Endothelial cell (in vitro differentiated cells): ENCODE results near the gene SMARCA1. TPM values are rescaled to one million over a fixed set of nuclear protein-coding genes. Genes with fewer than 3 reads are reported as not detected.
A peak's percentile ranks its signal among the peaks of the same experiment; 100 is the strongest.

Experiments
- DNase-seq: peaks from one replicate; pipeline ENCODE4 v3.0.0; 2021; ENCODE audit warnings: low spot score
- H3K27ac Mint-ChIP-seq: one replicate; pipeline ENCODE4 v1.8.0; 2021; ENCODE audit warnings: mixed read lengths, inconsistent platforms; ENCODE audit not compliant: unreplicated experiment
- H3K27me3 Mint-ChIP-seq: one replicate; pipeline ENCODE4 v1.8.0; 2021; ENCODE audit warnings: mild to moderate bottlenecking, moderate library complexity, mixed read lengths, inconsistent platforms; ENCODE audit not compliant: unreplicated experiment
- H3K36me3 Mint-ChIP-seq: one replicate; pipeline ENCODE4 v1.8.0; 2021; ENCODE audit warnings: mild to moderate bottlenecking, low read depth, mixed read lengths, inconsistent platforms; ENCODE audit not compliant: unreplicated experiment
- H3K4me1 Mint-ChIP-seq: one replicate; pipeline ENCODE4 v1.8.0; 2021; ENCODE audit warnings: mild to moderate bottlenecking, mixed read lengths, inconsistent platforms; ENCODE audit not compliant: unreplicated experiment
- H3K4me3 Mint-ChIP-seq: one replicate; pipeline ENCODE4 v1.8.0; 2021; ENCODE audit warnings: mild to moderate bottlenecking, mixed read lengths, inconsistent platforms; ENCODE audit not compliant: unreplicated experiment
- H3K9me3 Mint-ChIP-seq: one replicate; pipeline ENCODE4 v1.8.0; 2021; ENCODE audit warnings: mixed read lengths, inconsistent platforms; ENCODE audit not compliant: unreplicated experiment
- CTCF ChIP-seq: fragments of 200-600 bp; sonication (generic); IDR thresholded peaks from one replicate; pipeline ENCODE4 v1.5.0; 2021; ENCODE audit warnings: antibody characterized with exemption; ENCODE audit not compliant: unreplicated experiment
- total RNA-seq: library from RNA; stranded (reverse); fragmentation: NEBNext Ultra II Directional; extraction: Animal tissue kit (Norgen Biotek cat#: 25700); gene quantifications from one replicate; pipeline ENCODE4 v1.2.1, GENCODE V29; 2021; ENCODE audit not compliant: unreplicated experiment

The SMARCA1 gene
- total RNA-seq, 1 donor from 2014 or later = 61.1 TPM

GRCh38 chrX:129522184-129523078, 859 bp downstream of the SMARCA1 start:
- H3K4me3 Mint-ChIP-seq = peak overlapping the region; percentile 93
- peaks cover 2% of the 10 kb centered on the region for H3K27me3 Mint-ChIP-seq
- H3K27ac Mint-ChIP-seq = peak overlapping the region; percentile 52
- peak; percentile 38 for DNase-seq
- TF ChIP-seq CTCF = no peak
- no peaks in the 10 kb centered on the region for H3K9me3 Mint-ChIP-seq
- H3K4me1 Mint-ChIP-seq = peaks cover 2% of the 10 kb centered on the region
- no peaks in the 10 kb centered on the region for H3K36me3 Mint-ChIP-seq

DNA sequence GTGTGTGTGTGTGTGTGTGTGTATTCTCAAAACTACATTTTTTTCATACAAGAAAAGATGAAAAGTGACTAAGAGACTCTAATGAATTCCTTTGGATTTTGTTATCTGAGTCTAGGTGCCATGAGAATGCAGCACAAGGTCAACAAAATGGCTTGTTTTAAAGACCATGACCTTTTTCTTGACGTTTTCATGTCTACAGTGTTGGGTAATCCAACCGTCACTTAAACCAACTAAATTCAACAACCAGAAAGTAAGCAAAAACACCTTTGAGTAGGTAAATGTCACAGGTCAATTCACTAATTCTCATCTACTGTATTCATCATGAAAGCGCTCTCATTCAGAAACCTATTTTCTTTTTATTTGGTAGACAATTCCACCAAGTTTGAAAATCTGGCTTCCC, 3.1 kb downstream of the SMARCA1 start:
- DNase-seq = no peak
- no peak overlapping the region for H3K27ac Mint-ChIP-seq
- no peak for TF ChIP-seq CTCF
- H3K27me3 Mint-ChIP-seq = peaks cover 2% of the 10 kb centered on the region
- peaks cover 2% of the 10 kb centered on the region for H3K4me1 Mint-ChIP-seq
- H3K9me3 Mint-ChIP-seq = no peaks in the 10 kb centered on the region
- H3K4me3 Mint-ChIP-seq = no peak overlapping the region
- H3K36me3 Mint-ChIP-seq = no peaks in the 10 kb centered on the region

DNA sequence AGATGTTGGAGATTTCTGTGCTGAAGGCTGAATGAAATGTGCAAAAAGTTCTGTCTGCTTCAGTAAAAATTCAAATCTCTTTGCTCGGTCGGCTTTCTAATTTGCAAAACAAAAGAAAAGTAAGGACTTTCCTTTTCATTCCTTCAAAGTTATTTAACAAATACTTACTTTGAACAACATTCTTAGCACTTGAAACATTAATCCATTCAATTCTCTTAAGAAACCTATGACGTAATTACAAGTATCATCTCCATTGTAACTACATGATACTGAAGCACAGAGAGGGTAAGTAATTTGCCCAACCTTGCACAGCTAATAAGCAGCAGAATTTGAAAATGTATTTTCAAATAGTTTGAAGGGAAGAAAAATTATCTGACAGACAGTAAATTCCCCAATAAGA, 6.9 kb downstream of the SMARCA1 start:
- Mint-ChIP-seq H3K36me3 (peaks cover 5% of the 10 kb centered on the region), H3K27ac (no peak overlapping the region), H3K27me3 (no peaks in the 10 kb centered on the region), H3K4me3 (no peak overlapping the region), H3K4me1 (no peaks in the 10 kb centered on the region), H3K9me3 (no peaks in the 10 kb centered on the region)
- DNase-seq = no peak
- no peak for TF ChIP-seq CTCF

GRCh38 chrX:129512409-129512808, 10.9 kb downstream of the SMARCA1 start:
- TF ChIP-seq CTCF = no peak
- no peak overlapping the region for H3K27ac Mint-ChIP-seq
- no peaks in the 10 kb centered on the region for H3K4me1 Mint-ChIP-seq
- H3K4me3 Mint-ChIP-seq = no peak overlapping the region
- DNase-seq = no peak
- H3K9me3 Mint-ChIP-seq = no peaks in the 10 kb centered on the region
- no peaks in the 10 kb centered on the region for H3K27me3 Mint-ChIP-seq
- H3K36me3 Mint-ChIP-seq = peaks cover 5% of the 10 kb centered on the region

DNA sequence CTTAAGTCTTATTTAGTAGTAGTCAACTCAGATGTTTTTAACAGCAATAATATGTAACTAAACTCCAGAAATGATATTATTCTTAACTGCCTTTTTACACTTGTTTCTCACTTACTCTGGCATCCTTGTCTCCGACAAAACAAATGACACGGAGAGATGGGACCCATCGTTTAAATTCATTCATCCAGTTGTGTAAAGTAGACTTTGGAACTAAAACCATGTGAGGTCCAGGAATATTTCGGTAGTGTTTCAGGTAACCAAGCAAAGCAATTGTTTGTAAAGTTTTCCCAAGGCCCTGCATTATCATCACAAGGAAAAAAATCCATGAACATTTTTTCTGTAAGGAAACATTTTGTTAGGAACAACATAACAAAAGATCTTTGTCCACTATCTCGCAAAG, 11.6 kb downstream of the SMARCA1 start:
- Mint-ChIP-seq H3K27me3 (no peaks in the 10 kb centered on the region), H3K36me3 (peaks cover 10% of the 10 kb centered on the region), H3K9me3 (no peaks in the 10 kb centered on the region), H3K27ac (no peak overlapping the region), H3K4me1 (no peaks in the 10 kb centered on the region), H3K4me3 (no peak overlapping the region)
- no peak for DNase-seq
- no peak for TF ChIP-seq CTCF
